ENCODE data around the gene LLPH. TPM values are rescaled to one million over a fixed set of nuclear protein-coding genes. Genes with fewer than 3 reads are reported as not detected.

LLPH gene
- total RNA-seq, 1 experiment from 2014 or later, result 14.2 TPM

DNA sequence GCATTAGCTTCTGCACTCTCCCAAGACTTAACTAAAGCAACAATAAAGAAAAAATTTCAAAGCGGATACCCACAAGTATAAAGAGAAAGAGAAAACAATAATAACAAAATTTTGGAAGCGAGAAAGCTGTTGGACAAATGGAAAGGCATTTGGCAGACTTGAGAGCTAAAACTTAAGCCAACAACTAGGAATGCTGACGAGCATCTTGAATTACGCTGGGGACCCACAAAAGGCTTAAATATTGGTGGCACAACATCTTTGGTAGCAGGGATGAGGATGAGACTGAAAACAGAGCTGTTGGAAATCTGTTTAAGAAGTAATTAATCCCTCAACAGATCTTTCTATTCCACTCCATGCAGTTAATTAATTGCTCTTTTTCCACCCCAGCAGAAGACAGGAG lies 49.8 kb downstream of the LLPH start:
- Histone ChIP-seq H3K36me3 (no peaks in the 10 kb centered on the region), H3K4me3 (no peak overlapping the region), H3K27me3 (no peaks in the 10 kb centered on the region), H3K9me3 (no peaks in the 10 kb centered on the region; the same call in 1 of the 2 replicates)
- DNase-seq, result no peak

DNA sequence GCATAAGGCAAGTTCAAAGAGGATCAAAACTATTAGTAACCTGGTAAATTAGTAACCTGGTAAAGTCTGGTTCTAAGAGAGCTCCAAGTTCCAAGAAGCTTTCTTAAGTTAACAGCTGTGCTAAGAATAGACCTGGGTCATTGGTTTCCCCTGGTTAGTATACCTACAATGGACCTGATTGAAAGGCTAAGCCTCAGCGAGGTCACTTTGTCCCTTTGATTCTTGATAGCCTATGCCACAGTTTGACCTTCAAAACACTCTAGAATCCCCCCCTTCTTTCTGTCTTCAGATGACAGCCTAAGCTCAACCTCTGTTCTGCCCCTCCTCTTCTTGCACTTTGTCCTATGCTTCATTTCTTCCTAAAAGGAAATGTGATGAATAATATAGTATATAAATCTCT lies 53.0 kb downstream of the LLPH start:
- H3K27me3 ChIP-seq, result no peaks in the 10 kb centered on the region
- DNase-seq, result no peak
- no peaks in the 10 kb centered on the region for H3K36me3 ChIP-seq
- no peak overlapping the region for H3K4me3 ChIP-seq
- no peaks in the 10 kb centered on the region for H3K9me3 ChIP-seq

DNA sequence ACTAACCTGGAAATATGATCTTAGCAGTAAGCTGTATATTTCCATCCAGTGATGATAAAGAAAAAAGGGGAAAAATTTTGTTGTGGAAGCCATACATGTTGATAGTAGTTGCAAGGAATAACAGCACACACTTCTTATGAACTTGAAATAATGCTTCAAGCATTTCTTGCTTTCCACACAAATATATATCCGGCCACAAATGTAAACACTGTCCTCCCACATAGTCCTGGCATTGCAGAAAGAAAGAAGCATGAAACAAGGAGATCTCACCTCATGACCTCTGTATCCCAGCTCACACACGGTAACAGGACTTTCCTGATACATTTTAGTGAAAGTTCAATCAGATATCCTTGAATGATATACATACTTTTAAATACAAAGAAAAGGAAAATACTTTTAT lies 56.0 kb downstream of the LLPH start:
- Histone ChIP-seq H3K9me3 (no peaks in the 10 kb centered on the region), H3K4me3 (no peak overlapping the region), H3K27me3 (no peaks in the 10 kb centered on the region), H3K36me3 (no peaks in the 10 kb centered on the region)
- DNase-seq, result no peak

DNA sequence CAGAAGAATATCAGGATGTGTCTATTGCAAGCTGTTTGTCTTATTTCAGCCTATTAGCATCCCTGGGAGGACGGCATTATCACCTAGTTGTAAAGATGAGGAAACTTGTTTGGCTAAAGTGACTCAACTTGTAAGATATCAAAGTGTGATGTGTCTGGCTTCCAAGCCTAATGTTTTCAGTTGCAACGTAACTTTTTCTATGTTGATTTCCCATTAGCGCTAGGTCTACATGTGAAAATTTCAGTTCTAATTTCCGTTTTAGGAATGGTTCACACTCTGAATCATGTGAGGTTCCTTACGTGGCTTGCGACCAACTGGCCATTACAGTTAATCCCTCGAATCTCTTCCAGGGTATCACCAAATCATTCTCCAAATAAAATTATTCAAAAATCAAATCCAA lies 58.0 kb downstream of the LLPH start:
- no peaks in the 10 kb centered on the region for H3K36me3 ChIP-seq
- no peak for DNase-seq
- no peaks in the 10 kb centered on the region for H3K9me3 ChIP-seq

DNA sequence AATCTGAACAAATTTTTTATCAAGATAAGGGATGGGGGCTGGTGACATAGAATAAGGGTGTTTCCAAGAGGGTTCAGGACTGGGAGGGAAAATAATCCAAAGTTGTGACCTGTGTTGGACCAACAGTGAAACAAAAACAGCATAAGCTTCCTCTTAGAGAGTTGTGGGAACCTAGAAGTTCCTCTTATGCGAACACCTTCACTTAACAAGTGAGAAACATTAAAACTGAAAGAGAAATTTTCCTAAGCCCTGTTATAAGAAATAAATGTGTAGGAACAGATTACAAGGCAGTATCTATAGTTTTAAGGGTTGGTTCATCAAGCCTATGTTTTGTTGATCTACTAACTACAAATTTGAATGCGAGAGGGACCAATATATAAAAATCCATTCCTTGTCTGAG lies 58.4 kb downstream of the LLPH start:
- Histone ChIP-seq H3K9me3 (no peaks in the 10 kb centered on the region), H3K36me3 (no peaks in the 10 kb centered on the region), H3K27me3 (no peaks in the 10 kb centered on the region), H3K4me3 (no peak overlapping the region)
- no peak for DNase-seq

More for the DNA sequence above, 58.0 kb downstream of the LLPH start:
- Histone ChIP-seq H3K27me3 (no peaks in the 10 kb centered on the region), H3K4me3 (no peak overlapping the region)

DNA sequence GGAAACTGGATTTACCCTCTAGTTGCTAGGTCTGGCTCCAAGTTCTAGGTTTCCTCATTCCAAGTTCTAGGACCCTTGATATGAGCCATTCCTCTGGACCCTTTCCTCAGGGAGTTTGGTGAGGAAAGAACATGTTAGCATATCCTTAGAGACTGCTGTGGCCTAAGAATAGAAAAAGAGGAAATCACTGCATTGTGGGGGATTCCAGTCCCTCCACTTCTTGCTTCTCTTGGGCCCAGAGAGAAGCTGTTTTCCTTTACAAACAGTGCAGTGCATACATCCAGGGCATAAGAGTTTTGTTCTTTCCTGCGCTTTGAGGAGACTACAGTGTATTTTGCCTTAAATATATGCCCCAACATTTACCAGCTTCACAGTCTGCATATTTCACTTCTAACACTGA lies 59.0 kb downstream of the LLPH start:
- no peaks in the 10 kb centered on the region for H3K27me3 ChIP-seq
- H3K36me3 ChIP-seq, result no peaks in the 10 kb centered on the region
- H3K9me3 ChIP-seq, result no peaks in the 10 kb centered on the region
- DNase-seq, result no peak
- no peak overlapping the region for H3K4me3 ChIP-seq

DNA sequence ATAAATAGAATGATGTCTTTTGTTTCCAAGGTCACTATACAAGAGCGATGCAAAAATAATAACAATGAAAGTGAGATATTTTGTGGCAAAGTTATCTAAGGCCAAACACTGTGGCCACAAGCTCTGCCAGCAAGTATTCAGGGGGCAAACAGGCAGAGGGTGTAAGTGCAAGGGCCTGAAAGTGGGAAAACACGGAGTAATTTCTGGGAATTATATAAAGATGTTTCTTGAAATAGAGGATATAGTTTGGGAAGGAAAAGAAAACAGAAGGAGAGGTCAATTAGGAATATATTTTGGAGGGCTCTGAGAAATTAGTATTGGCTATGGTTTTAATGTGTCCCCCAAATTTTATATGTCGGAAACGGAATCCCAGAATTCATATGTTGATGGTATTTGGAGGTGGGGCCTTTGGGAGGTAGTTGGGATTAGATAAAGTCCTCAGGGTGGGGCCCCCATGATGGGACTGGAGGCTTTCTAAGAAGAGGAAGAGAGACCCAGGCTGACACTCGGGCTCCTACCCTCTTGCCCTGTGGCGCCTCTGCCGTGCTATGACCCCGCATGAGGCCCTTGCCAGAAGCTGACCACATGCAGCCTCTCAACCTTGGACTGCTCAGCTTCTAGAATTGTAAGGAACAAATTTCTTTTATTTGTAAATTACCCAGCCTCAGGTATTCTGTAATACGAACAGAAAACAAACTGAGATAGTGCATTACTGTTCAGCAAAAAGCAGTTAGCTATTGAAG lies 60.0 kb downstream of the LLPH start:
- H3K9me3 ChIP-seq, result no peaks in the 10 kb centered on the region
- no peak for DNase-seq
- H3K27me3 ChIP-seq, result no peaks in the 10 kb centered on the region
- no peak overlapping the region for H3K4me3 ChIP-seq
- no peaks in the 10 kb centered on the region for H3K36me3 ChIP-seq

DNA sequence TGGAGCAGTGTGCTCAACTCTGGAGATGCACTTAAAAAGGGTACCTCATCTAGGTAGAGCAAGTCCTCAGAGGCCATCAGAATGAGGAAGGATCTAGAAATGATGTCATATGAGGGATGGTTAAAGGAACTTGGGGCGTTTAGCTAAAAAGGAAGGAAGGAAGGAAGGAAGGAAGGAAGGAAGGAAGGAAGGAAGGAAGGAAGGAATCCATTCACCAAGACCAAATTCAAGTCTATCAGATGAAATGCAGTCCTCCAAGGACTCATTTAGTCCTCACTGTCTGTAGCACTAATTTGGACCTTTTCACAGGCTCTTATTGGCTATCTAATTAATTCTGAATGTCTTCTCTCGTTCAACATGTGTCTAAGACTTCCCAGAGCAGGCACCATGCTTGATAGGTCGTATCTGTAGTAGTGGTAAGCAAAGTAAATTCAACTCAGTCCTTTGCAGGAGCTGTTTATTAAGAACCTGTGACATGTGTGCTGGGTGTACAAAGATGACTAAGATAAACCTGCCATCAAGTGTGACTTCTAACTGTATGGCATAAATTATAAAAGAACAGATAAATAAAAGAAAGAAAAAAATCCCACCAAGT lies 63.5 kb downstream of the LLPH start:
- no peak for DNase-seq
- Histone ChIP-seq H3K9me3 (no peaks in the 10 kb centered on the region), H3K36me3 (no peaks in the 10 kb centered on the region), H3K4me3 (no peak overlapping the region), H3K27me3 (no peaks in the 10 kb centered on the region)

Other genes starting within 250 kb of the LLPH start
- 16.4 and 23.3 TPM in 2 replicates for gene TMBIM4, start 39.2 kb upstream of the LLPH start, total RNA-seq (2014; rRNA removed; shearing (Covaris generic); ENCODE audit: low replicate concordance)
- 2.3 and 4.6 TPM in 2 replicates for gene IRAK3, start 58.5 kb upstream of the LLPH start, total RNA-seq (2014; rRNA removed; shearing (Covaris generic); ENCODE audit: low replicate concordance)
- 2.2 and 2.9 TPM in 2 replicates for gene HELB, start 171.7 kb upstream of the LLPH start, total RNA-seq (2014; rRNA removed; shearing (Covaris generic); ENCODE audit: low replicate concordance)